Eye (tissue), 1 donor: ENCODE measurements around the gene CSNK1G1.
A peak's percentile ranks its signal among the peaks of the same experiment; 100 is the strongest.
"Not testable (repeated sequence)": the region's sequence is repeated elsewhere in the genome, so short reads cannot be mapped to it uniquely, and the experiment has no call there.

Source experiments
- DNase-seq: peaks from one replicate; pipeline ENCODE4 v3.0.0-alpha.2; 2015

CSNK1G1 gene

GRCh38 chr15:64235552-64235951 lies 120.4 kb downstream of the CSNK1G1 start:
- no peak for DNase-seq

- no peak for DNase-seq
Measured at GRCh38 chr15:64233299-64233698, 122.7 kb downstream of the CSNK1G1 start.

- no peak for DNase-seq
Measured at GRCh38 chr15:64232400-64232799, 123.6 kb downstream of the CSNK1G1 start.

GRCh38 chr15:64229129-64229724 lies 126.7 kb downstream of the CSNK1G1 start:
- DNase-seq = no peak

- no peak for DNase-seq
Measured at GRCh38 chr15:64225804-64226203, 130.2 kb downstream of the CSNK1G1 start.

GRCh38 chr15:64224511-64224910 lies 131.5 kb downstream of the CSNK1G1 start:
- peak; percentile 68 for DNase-seq

GRCh38 chr15:64223882-64224281 lies 132.1 kb downstream of the CSNK1G1 start:
- no peak for DNase-seq

GRCh38 chr15:64222573-64223366 lies 133.2 kb downstream of the CSNK1G1 start:
- no peak for DNase-seq

- not testable (repeated sequence) for DNase-seq
Measured at GRCh38 chr15:64221911-64222310, 134.1 kb downstream of the CSNK1G1 start.

GRCh38 chr15:64217429-64217750 lies 138.6 kb downstream of the CSNK1G1 start:
- not testable (repeated sequence) for DNase-seq

GRCh38 chr15:64216730-64217428 lies 139.1 kb downstream of the CSNK1G1 start:
- no peak for DNase-seq

- DNase-seq = no peak
Measured at GRCh38 chr15:64216196-64216595, 139.8 kb downstream of the CSNK1G1 start.

- no peak for DNase-seq
Measured at GRCh38 chr15:64213646-64214045, 142.3 kb downstream of the CSNK1G1 start.

GRCh38 chr15:64211696-64212095 lies 144.3 kb downstream of the CSNK1G1 start:
- DNase-seq = no peak

- DNase-seq = no peak
Measured at GRCh38 chr15:64210371-64210770, 145.6 kb downstream of the CSNK1G1 start.

- DNase-seq = peak; percentile 69
Measured at GRCh38 chr15:64209680-64210334, 146.2 kb downstream of the CSNK1G1 start.

- no peak for DNase-seq
Measured at GRCh38 chr15:64205202-64205601, 150.8 kb downstream of the CSNK1G1 start.

GRCh38 chr15:64197425-64197824 lies 158.5 kb downstream of the CSNK1G1 start:
- no peak for DNase-seq

GRCh38 chr15:64193971-64194370 lies 162.0 kb downstream of the CSNK1G1 start:
- DNase-seq = no peak

- DNase-seq = peak; percentile 54
Measured at GRCh38 chr15:64191971-64192830, 163.8 kb downstream of the CSNK1G1 start.

- DNase-seq = no peak
Measured at GRCh38 chr15:64187396-64188191, 168.4 kb downstream of the CSNK1G1 start.
